H9 (cell line): ENCODE data around the gene VASP. TPM values are rescaled to one million over a fixed set of nuclear protein-coding genes. Genes with fewer than 3 reads are reported as not detected.

Experiments used
- DNase-seq: peaks from one replicate; pipeline ENCODE4 v3.0.0-alpha.2; 2017
- H2AFZ ChIP-seq: one replicate; pipeline ENCODE4 v1.6.1; 2013; ENCODE audit warnings: mild to moderate bottlenecking, low read length, control low read depth, moderate library complexity
- H2AK5ac ChIP-seq: 2 replicates; pipeline ENCODE4 v1.6.1; 2013; ENCODE audit warnings: low read length, control low read depth, mixed read lengths; ENCODE audit not compliant: insufficient read length
- H2BK120ac ChIP-seq: one replicate; pipeline ENCODE4 v1.6.1; 2013; ENCODE audit warnings: low read depth, mild to moderate bottlenecking, low read length, control low read depth, inconsistent platforms; ENCODE audit not compliant: poor library complexity, severe bottlenecking
- H2BK12ac ChIP-seq: 2 replicates; pipeline ENCODE4 v1.6.1; 2013; ENCODE audit warnings: low read length, control low read depth, mixed read lengths, low read depth; ENCODE audit not compliant: insufficient read length
- H2BK15ac ChIP-seq: 2 replicates; pipeline ENCODE4 v1.6.1; 2013; ENCODE audit warnings: low read depth, low read length, control low read depth
- H2BK20ac ChIP-seq: one replicate; pipeline ENCODE4 v1.6.1; 2013; ENCODE audit warnings: low read depth, mild to moderate bottlenecking, low read length, control low read depth, inconsistent platforms; ENCODE audit not compliant: poor library complexity, severe bottlenecking
- H2BK5ac ChIP-seq: 2 replicates; pipeline ENCODE4 v1.6.1; 2013; ENCODE audit warnings: low read length, control low read depth, mixed read lengths; ENCODE audit not compliant: insufficient read length
- H3K14ac ChIP-seq: 2 replicates; pipeline ENCODE4 v1.6.1; 2013; ENCODE audit warnings: low read length, control low read depth; ENCODE audit not compliant: insufficient read depth
- H3K18ac ChIP-seq: 2 replicates; pipeline ENCODE4 v1.6.1; 2013; ENCODE audit warnings: low read depth, mild to moderate bottlenecking, mixed read lengths, low read length, control low read depth; ENCODE audit not compliant: insufficient read length
- H3K23ac ChIP-seq: 2 replicates; pipeline ENCODE4 v1.6.1; 2013; ENCODE audit warnings: low read length, control low read depth, mixed read lengths, low read depth; ENCODE audit not compliant: insufficient read length
- H3K23me2 ChIP-seq: 2 replicates; pipeline ENCODE4 v1.6.1; 2013; ENCODE audit warnings: low read depth, mild to moderate bottlenecking, mixed read lengths, low read length, control low read depth; ENCODE audit not compliant: insufficient read length, poor library complexity, severe bottlenecking
- H3K27ac ChIP-seq: 2 replicates; pipeline ENCODE4 v1.5.1; 2013; ENCODE audit warnings: low read length, control low read depth, mixed read lengths, low read depth; ENCODE audit not compliant: insufficient read length
- H3K27me3 ChIP-seq: 2 replicates; pipeline ENCODE4 v1.6.1; 2013; ENCODE audit warnings: low read length, control low read depth, inconsistent platforms; ENCODE audit not compliant: insufficient read depth
- H3K4ac ChIP-seq: 2 replicates; pipeline ENCODE4 v1.6.1; 2013; ENCODE audit warnings: low read depth, mild to moderate bottlenecking, control low read depth, inconsistent platforms, low read length, moderate library complexity
- H3K4me1 ChIP-seq: 2 replicates; pipeline ENCODE4 v1.6.1; 2013; ENCODE audit warnings: low read length, control low read depth, inconsistent platforms; ENCODE audit not compliant: insufficient read depth
- H3K4me2 ChIP-seq: 2 replicates; pipeline ENCODE4 v1.6.1; 2013; ENCODE audit warnings: low read length, control low read depth, mixed read lengths; ENCODE audit not compliant: insufficient read length, insufficient read depth
- H3K56ac ChIP-seq: 2 replicates; pipeline ENCODE4 v1.6.1; 2013; ENCODE audit warnings: low read depth, mild to moderate bottlenecking, mixed read lengths, low read length, control low read depth; ENCODE audit not compliant: insufficient read length
- H3K79me1 ChIP-seq: 2 replicates; pipeline ENCODE4 v1.6.1; 2013; ENCODE audit warnings: low read depth, mild to moderate bottlenecking, moderate library complexity, low read length, control low read depth, inconsistent platforms; ENCODE audit not compliant: insufficient read depth, poor library complexity, severe bottlenecking
- H3K79me2 ChIP-seq: 2 replicates; pipeline ENCODE4 v1.6.1; 2013; ENCODE audit warnings: low read length, control low read depth, inconsistent platforms; ENCODE audit not compliant: insufficient read depth
- H3K9ac ChIP-seq: 2 replicates; pipeline ENCODE4 v1.6.1; 2013; ENCODE audit warnings: low read length, control low read depth, mixed read lengths; ENCODE audit not compliant: insufficient read length; ENCODE audit errors: extremely low read depth
- H3K9me3 ChIP-seq: one replicate; pipeline ENCODE4 v1.6.1; 2013; ENCODE audit warnings: low read depth, low read length, inconsistent platforms; ENCODE audit not compliant: control insufficient read depth
- H3T11ph ChIP-seq: one replicate; pipeline ENCODE4 v1.6.1; 2013; ENCODE audit warnings: mild to moderate bottlenecking, low read length, control low read depth, inconsistent platforms
- H4K20me1 ChIP-seq: one replicate; pipeline ENCODE4 v1.6.1; 2013; ENCODE audit not compliant: control insufficient read depth, insufficient read length, insufficient read depth
- H4K5ac ChIP-seq: 2 replicates; pipeline ENCODE4 v1.6.1; 2013; ENCODE audit warnings: low read depth, mild to moderate bottlenecking, mixed read lengths, low read length, control low read depth; ENCODE audit not compliant: insufficient read length
- H4K8ac ChIP-seq: replicated peaks from 2 replicates; pipeline ENCODE4 v1.6.1; 2013; ENCODE audit warnings: low read length, control low read depth, mixed read lengths, low read depth; ENCODE audit not compliant: insufficient read length
- H4K91ac ChIP-seq: 2 replicates; pipeline ENCODE4 v1.6.1; 2013; ENCODE audit warnings: low read depth, mild to moderate bottlenecking, moderate library complexity, mixed read lengths, low read length, control low read depth; ENCODE audit not compliant: insufficient read length
- H3K27ac Mint-ChIP-seq, 3 experiments: 2 replicates in 2 of 3; 3 replicates in 1 of 3; pipeline ENCODE4 v1.8.0; 2020 to 2021; ENCODE audit warnings: mixed read lengths in 3 of 3, mild to moderate bottlenecking in 1 of 3, moderate library complexity in 1 of 3
- H3K27me3 Mint-ChIP-seq: 2 replicates; pipeline ENCODE4 v1.8.0; 2021; ENCODE audit warnings: low read depth, mild to moderate bottlenecking, moderate library complexity, mixed read lengths
- H3K36me3 Mint-ChIP-seq, 3 experiments: 2 replicates in 2 of 3; 3 replicates in 1 of 3; pipeline ENCODE4 v1.8.0; 2020 to 2021; ENCODE audit warnings: low read depth in 3 of 3, mixed read lengths in 3 of 3; ENCODE audit not compliant: insufficient read depth in 1 of 3
- H3K4me1 Mint-ChIP-seq, 2 experiments: 2 replicates each; pipeline ENCODE4 v1.8.0; 2020; ENCODE audit warnings: mixed read lengths in 2 of 2
- H3K4me3 Mint-ChIP-seq, 2 experiments: 2 replicates in 1 of 2; 3 replicates in 1 of 2; pipeline ENCODE4 v1.8.0; 2020 to 2021; ENCODE audit warnings: mild to moderate bottlenecking in 2 of 2, mixed read lengths in 2 of 2, moderate library complexity in 1 of 2
- H3K9me3 Mint-ChIP-seq, 2 experiments: 2 replicates in 1 of 2; 3 replicates in 1 of 2; pipeline ENCODE4 v1.8.0; 2020; ENCODE audit warnings: mild to moderate bottlenecking in 2 of 2, mixed read lengths in 2 of 2, moderate library complexity in 1 of 2
- WGBS: extraction: QIAGEN DNeasy Blood & Tissue Kit; methylation state at CpG from one replicate; pipeline ENCODE4 v1.1.7; 2013; ENCODE audit warnings: missing lambda C conversion rate, low lambda C conversion rate, mixed read lengths; ENCODE audit not compliant: insufficient read length; ENCODE audit errors: extremely low coverage; 5-methylcytosine and 5-hydroxymethylcytosine counted together
- total RNA-seq: library from RNA; stranded (reverse); gene quantifications from 2 replicates; pipeline ENCODE4 v1.2.1, GENCODE V29; 2021
- TF ChIP-seq, protein P1 (sequence below): fragments of 200-600 bp; sonication (generic); conservative IDR thresholded peaks from 3 replicates; pipeline ENCODE4 v1.8.0; 2021; ENCODE audit warnings: antibody characterized with exemption, mild to moderate bottlenecking

The VASP gene
- total RNA-seq, 1 experiment from 2014 or later: 157 TPM

DNA sequence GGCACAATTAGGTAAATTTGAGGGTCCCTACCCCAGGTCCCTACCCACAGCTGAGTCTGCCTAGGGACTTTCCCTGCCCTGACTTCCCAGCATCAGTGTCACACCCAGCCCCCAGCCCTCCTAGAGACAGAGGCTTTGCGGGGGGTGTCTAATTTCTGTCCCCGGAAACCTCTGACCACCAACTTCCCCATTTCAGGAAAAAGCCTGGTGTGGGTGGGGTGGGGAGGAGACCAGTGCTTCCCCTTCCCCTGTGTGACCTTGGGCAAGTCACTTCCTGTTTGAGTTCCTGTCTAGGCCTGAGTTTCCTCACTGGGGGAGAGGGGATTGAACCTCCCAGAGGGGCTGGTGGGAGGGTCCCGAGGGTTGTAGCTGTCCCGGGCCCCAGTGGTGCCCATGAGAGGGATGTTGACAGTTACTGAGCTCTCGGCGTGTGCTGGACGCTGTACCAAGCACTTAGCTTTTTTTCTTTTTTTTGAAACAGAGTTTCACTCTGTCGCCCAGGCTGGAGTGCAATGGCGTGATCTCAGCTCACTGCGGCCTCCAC is 7.9 kb downstream of the VASP start:
- no peak overlapping the region for H2BK20ac ChIP-seq
- H2BK120ac ChIP-seq: no peak overlapping the region
- H4K5ac ChIP-seq: no peak overlapping the region
- no peaks in the 10 kb centered on the region for H3K27me3 ChIP-seq
- no peak overlapping the region for H4K8ac ChIP-seq
- H3K4me2 ChIP-seq: no peak overlapping the region
- H3K9me3 ChIP-seq: no peaks in the 10 kb centered on the region
- Mint-ChIP-seq H3K27ac (no peak overlapping the region), H3K4me3 (no peak overlapping the region), H3K9me3 (no peaks in the 10 kb centered on the region), H3K36me3 (peaks cover 23 to 45% (median 34%) of the 10 kb centered on the region in 3 experiments), H3K4me1 (peaks cover 5 to 7% of the 10 kb centered on the region in 2 experiments), H3K27me3 (no peaks in the 10 kb centered on the region; the same call in 1 of the 2 replicates)
- TF ChIP-seq, protein P1, sequence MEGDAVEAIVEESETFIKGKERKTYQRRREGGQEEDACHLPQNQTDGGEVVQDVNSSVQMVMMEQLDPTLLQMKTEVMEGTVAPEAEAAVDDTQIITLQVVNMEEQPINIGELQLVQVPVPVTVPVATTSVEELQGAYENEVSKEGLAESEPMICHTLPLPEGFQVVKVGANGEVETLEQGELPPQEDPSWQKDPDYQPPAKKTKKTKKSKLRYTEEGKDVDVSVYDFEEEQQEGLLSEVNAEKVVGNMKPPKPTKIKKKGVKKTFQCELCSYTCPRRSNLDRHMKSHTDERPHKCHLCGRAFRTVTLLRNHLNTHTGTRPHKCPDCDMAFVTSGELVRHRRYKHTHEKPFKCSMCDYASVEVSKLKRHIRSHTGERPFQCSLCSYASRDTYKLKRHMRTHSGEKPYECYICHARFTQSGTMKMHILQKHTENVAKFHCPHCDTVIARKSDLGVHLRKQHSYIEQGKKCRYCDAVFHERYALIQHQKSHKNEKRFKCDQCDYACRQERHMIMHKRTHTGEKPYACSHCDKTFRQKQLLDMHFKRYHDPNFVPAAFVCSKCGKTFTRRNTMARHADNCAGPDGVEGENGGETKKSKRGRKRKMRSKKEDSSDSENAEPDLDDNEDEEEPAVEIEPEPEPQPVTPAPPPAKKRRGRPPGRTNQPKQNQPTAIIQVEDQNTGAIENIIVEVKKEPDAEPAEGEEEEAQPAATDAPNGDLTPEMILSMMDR: no peak
- DNase-seq: no peak
- H4K91ac ChIP-seq: no peak overlapping the region
- H3K14ac ChIP-seq: no peak overlapping the region
- H3K79me1 ChIP-seq: peaks cover 22% of the 10 kb centered on the region
- no peak overlapping the region for H3K56ac ChIP-seq
- no peak overlapping the region for H3T11ph ChIP-seq
- no peak overlapping the region for H2AFZ ChIP-seq
- WGBS: no CpG with 5 or more reads among the region's 10 CpGs
- no peaks in the 10 kb centered on the region for H3K23me2 ChIP-seq
- no peaks in the 10 kb centered on the region; the same call in 1 of the 2 replicates for H3K4me1 ChIP-seq
- no peak overlapping the region for H3K9ac ChIP-seq
- no peaks in the 10 kb centered on the region for H4K20me1 ChIP-seq
- H3K23ac ChIP-seq: no peak overlapping the region
- no peak overlapping the region for H2BK12ac ChIP-seq
- no peak overlapping the region for H3K27ac ChIP-seq
- no peak overlapping the region for H2BK15ac ChIP-seq
- H2AK5ac ChIP-seq: no peak overlapping the region
- no peak overlapping the region for H3K18ac ChIP-seq
- no peak overlapping the region for H2BK5ac ChIP-seq
- H3K4ac ChIP-seq: no peak overlapping the region
- H3K79me2 ChIP-seq: peaks cover 32% of the 10 kb centered on the region; the same call in 1 of the 2 replicates
